DMS153 treated with DMSO at 0.1 percent for 48 hours (cell line): ENCODE results near the gene PIGU.
"Not testable (repeated sequence)": the region's sequence is repeated elsewhere in the genome, so short reads cannot be mapped to it uniquely, and the experiment has no call there.

ENCODE experiments used
- DNase-seq: peaks from one replicate; lab custom pipeline; 2025; ENCODE audit not compliant: unreplicated experiment; lab: John Stamatoyannopoulos, UW

Gene PIGU

DNA sequence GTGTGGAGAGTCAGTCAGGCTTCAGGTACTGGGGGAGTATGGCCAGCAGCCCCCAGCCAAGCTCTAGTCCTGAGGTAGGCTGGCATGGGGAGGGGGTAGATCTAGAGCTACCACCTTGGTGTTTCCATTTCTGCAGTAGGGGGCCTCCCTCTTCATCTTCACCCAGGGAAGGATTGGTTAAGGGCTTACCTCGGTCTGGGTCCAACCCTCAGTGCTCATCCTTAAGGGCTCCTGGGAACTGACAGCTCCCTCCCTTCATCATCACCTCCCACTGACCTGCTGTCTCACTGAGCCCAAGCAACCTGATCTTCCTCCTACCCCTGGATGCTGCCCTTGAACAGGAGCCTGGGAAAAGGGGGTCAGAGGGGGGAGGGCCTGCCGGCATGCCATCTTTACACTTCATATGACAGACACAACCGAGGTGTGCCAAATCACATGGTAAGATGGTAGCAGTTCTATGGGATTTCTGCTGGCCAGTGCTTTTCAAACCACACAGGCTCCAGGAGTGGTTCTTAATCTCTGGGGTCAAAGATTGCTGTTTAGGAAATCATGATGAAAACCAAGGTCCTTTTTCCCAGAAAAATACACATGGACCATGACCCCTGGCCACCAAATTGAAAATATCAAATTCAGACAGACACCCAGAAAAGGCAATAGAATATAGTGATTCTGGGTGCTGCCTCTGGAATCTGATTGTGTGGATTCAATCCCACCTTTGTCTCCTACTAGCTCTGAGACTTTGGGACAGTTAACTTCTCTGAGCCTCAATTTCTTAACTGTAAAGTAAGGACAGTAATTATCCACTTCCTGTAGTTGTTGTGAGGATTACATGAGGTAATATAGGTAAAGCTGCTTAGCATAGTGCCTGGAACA lies 30.3 kb upstream of the PIGU start:
- DNase-seq, result no peak

DNA sequence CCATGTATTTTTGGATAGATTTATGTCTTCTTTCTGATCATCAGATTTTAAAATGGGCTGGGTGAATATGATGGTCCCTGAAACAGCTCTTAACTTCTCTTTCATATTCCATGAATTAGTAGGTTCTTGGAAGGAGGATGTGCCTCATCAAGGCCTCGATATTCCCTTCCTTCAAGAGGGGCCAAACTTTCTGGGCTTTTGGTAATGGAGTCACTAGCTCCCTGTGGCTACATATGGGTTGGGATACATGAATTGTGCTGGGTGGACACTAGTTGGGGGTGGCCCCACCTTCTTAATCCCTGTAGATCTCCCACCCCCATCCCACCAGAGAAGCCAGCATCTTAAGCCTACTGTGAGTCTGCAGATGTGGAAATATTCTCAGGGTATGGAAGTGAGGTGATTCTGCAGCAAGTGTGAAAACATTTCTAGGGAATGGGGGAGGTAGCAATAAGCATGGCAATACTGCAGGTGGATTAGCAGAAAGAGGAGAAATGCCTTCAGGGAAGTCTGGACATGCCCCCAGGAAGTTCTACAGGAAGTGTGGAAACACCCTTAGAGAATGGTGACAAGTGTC lies 29.5 kb upstream of the PIGU start:
- DNase-seq, result no peak

DNA sequence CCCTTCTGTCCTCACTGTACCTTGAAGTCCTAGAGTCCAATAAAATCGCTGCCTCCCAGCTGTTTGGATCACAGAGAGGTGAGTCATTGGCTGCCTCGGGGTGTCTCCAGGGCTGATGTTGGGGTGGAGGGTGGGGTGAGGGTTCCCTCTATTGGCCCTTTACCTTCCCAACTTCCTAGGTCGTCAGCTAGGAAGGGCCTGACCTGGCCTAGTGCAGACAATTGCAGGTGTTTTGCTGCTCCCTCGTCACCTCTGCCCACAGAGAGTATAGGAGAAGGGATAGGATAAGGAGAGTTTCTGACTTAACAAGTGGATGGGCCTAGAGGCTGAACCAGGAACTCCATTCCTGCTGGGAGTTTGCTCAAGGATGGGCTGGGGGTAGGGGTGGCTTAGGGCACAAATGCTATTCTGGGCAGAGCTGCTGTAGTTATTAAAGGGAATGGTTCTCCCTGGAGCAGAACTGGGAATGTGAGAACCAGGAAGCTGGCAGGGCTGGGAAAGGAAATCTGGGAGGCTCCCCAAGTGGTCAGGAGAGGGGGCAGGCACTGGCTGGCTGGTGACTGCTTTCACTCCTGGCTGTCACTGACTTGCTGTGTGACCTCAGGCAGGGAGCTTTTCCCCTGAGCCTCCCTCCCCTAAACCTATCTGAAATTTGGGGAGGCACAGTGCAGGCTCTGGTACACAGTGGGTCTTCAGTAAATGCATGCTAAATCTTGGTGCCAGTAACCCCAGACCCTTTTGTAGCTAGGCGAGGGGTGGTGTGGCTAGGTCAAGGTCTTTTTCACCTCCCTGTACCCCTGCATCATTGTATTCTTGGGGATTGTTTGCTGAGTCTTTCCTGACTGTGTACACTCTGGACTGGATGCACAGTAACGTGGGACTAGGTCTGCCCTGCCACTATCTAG lies 28.8 kb upstream of the PIGU start:
- peak; percentile 15 for DNase-seq

DNA sequence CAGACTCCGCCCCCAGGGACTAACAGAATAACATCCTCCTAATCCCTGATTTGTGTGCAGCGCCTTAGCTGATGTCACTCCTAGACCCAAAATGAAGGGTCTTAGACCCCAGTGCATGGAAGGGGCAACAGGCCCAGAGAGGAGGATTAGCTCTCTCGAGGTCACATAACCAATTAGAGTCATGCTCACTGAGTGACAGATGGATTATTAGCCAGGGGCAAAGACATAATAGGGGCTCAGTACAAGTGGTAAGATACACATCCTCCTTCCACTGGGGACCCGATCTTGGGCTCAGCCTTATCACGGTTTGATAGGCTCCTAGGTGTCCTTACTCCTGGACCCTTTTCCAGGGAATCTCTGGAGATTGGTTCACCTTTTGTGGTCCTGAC lies 28.1 kb upstream of the PIGU start:
- DNase-seq, result no peak

DNA sequence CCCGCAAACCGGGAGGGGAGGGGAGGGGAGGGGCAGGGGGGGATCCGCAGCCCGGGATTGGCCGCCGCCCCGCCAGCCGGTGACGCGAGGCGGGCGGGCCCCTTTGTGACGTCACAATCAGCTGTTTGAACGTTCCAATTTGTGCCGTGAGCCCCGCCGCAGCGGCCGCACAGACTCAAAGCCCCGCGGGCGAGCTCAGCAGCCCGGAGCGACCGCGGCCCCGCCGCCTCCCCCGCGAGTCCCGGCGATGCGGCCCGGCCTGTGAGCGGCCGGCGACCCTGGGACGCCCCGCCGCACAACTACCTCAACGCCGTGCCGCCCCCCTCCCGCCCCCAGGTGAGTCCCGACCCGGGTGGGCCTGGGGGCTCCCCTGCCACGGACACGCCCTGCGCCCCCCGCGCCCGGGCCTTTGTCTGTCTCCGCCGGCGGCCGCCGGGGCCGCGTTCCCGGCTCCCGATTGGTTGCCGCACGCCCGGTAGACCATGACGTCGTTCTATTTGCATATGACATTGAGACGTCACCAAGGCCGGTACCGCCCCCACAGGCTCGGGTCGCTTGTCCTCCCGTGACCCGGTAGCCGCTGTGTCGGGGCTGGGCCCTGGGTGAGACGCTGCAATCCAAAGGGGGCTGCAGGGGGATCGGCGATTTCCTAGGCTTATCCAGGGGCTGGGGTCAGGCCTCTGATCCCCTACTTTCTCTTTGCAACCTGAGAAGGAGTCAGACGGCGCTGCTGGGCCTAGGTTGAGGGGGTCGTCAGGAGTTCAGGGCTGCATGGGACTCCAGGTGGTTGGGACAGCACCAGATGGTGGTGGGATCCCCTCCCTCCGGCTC lies 27.5 kb upstream of the PIGU start, which contains the start of gene TP53INP2:
TSS of gene TP53INP2 (plus strand) at position 168 of the 831 bp plus-strand sequence. CDS start 4,396 bp downstream, outside the sequence.
- DNase-seq, result peak; percentile 87

DNA sequence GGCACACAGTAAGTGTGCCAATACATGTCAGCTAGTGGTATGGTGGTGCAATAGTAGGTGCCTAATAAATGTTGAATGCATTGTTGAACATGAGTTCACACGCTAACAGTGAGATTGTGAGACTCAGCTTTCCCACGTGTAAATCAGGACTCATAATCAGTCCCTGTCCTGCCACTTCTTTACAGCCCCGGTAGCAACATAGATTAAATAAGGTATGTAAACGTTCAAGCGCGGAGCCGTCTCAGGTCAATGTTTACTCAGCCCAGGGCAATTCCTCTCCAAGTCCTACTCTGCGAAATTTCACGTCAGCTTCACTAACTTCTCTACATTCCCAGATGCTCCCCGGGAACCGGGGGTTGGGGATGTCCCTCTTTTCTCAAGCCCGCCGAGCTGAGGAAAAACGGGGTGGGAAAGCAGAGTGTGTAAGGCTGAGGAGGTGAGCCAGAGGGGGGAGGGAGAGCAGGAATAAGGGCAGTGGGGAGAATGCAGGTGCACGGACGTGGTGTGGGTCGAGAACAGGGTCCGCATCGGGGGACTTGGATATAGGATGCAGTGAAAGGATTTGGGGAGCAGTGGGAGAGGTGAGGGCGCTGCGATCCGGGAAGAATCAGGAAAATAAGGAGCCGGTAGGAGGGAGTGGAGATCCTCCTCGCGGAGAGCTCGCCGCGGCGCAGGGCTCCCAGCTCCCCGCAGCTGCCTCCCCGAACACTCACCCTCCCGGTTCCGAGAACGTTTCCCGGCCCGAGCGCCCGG lies 26.7 kb upstream of the PIGU start:
- DNase-seq, result no peak

DNA sequence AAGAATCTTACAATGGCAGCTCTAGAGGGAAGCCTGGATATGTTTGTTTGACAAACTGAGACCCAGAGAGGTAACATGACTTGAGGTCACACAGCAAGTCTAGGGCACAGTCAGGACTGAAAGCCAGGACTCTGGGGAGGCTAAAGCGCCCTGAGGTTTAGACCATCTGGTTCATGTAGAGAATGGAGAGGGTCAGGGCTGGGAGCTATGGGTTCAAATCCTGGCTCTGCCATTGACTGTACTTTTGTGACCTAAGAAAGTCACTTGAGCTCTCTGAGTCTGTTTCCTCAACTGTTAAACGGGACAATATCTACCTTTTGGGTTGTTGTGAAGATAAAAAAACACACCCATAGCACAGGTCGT lies 26.1 kb upstream of the PIGU start:
- DNase-seq, result no peak

DNA sequence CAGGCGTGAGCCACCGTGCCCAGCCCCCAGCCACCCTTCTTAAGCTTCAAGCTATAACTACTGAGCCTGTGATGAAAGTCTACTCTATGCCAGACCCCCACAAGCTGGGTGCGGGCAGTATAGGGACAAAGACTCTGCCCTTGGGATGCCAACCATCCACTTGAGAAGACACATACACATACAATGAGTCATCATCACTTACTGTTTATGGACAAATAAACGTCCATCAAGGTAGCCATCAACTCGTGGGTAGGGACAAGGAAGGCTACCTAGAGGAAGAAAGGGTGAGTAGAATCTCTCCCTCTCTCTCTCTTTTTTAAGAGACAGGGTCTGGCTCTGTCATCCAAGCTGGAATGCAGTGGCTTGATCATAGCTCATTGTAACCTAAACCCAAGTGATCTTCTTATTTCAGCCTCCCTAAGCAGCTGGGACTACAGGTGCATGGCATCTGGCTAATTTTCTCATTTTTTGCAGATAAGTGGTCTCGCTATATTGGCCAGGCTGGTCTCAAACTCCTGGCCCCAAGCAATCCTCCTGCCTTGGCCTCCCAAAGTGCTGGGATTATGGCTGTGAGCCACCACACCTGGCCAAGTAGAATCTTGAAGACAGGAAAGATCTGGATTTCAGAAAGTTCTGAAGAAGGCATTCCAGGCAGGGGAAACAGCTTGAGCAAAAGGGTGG lies 24.7 kb upstream of the PIGU start:
- no peak for DNase-seq

DNA sequence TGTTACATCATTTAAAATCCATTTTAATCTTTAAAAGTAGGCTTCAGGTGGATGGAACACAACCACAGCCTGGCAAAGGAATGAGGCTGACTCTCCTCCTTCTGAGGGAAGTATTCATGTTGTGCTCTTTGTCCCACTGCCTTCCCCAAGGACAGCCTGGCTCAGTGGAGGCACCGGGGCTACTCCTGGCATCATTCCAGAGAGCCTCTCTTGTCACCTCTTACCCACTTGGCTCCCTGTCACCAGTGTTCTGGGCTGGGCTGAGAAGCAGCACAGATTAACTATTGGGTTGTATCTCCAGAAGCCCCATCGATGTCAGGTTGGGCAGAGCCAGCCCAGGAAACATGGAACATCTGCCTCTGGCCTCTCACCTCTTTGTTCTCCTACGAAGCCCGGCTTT lies 16.5 kb upstream of the PIGU start:
- no peak for DNase-seq

DNA sequence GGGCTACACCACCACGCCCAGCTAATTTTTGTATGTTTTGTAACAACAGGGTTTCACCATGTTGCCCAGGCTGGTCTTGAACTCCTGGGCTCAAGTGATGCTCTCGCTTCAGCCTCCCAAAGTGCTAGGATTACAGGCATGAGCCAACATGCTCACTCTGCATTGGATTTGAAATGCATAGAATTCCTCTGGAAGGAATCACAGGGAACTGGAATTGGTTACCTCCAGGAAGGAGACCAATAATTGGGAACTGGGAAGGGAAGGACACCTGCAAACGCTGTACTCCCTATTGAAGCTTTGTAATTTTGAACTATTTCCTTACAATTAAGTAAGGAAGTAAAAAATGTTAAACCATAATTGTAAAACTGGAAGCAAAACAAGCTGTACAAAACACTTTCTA lies 14.9 kb upstream of the PIGU start:
- DNase-seq, result no peak

DNA sequence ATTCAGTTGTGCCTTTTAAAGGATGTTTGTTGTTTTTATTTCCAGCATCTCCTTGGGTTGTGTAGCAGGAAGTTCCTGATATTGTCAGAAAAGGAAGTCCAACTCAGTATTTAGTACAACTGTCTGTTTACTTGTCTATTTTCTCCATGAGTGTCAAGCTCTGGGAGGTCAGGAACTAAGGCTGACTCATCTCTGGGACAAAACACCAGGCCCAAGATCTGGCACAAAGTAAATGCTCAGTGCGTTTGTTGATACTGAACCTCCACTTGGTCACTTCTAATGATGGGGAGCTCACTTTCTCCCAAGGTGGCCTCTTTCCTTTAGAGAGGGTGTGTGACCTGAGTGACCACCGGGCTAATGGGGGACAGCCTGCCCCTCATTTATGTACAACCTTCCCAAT lies 12.6 kb upstream of the PIGU start:
- DNase-seq, result no peak

DNA sequence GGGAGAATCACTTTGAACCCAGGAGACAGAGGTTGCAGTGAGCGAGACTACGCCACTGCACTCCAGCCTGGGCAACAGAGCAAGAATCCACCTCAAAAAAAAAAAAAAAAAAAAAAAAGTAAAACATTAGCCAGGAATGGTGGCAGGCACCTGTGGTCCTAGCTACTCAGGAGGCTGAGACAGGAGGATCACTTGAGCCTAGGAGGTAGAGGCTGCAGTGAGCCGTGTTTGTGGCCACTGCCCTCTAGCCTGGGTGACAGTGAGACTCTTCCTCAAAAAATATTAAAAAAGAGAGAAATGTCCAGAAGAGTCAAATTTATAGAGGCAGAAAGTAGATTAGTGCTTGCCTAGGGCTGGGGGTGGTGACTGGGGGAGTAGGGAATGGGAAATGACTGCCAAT lies 6.8 kb upstream of the PIGU start:
- no peak for DNase-seq

DNA sequence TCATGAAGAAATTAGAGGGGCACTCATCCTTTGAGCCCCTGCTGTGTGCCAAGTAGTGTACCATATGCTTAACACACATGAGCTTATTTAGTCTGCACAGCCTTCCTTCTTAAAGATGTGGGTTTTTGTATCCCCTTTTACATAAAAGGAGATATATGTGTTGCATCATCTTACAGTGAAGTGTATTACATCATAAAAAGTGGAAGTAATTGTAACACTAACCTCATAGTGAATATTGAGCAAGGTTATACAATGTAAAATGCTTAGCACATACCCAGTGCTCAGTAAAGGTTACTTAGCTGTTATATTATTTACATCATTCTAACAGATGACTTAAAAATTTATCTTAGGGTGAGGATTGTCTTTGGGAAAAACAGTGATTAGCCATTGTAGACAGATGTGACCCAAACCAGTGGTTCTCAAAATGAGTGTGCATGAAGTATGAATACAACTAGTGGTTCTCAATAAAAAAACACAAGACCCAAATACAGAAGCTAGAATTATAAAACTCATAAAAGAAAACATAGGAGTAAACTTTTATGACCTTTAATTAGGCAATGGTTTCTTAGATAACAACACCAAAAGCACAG lies 3.8 kb upstream of the PIGU start:
- no peak for DNase-seq

DNA sequence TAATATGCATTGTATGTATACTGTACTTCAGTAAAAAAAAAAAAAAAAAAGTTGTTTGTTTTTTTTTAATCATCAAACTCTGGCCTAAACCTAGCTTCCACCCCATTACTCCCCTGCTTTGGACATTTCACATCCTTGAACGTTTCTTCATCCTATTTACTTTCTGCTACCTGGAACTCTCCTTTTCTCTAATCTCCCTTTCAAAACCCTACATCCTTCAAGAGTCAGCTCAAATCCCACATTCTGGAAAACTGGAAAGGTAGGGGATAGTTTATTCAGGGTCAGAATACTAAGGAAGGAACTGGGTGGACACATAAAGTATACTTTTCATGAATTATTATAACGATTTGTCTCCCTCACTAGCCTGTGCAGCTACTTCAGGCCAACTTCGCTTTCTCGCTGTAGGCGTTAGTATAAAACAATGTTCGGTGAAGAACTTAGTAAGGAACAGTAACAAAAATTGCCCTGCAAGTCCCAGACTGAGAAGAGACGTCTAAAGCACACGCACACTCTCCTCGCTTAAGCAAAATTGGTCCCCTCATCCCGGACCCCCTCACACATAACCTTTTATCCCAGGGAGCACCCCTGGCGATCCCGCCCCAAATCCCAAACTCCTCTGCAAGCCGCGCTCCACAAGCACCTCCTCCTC lies 775 bp downstream of the PIGU start:
- no peak for DNase-seq

DNA sequence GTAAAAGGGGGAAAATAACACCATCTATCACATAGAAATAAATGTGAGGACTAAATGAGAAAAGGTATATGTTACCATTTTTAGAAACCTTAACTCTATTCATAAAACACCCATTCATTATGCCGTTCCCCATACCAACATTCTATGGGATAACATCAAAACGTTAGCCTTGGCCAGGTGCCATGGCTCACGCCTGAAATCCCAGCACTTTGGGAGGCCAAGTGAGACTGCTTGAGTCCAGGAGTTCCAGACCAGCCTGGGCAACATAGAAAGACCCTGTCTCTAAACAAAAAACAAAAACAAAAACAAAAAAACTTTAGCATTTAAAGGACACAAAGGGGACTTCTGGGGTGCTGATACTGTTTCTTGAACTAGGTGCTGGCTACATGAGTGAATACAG lies 1.3 kb downstream of the PIGU start:
- no peak for DNase-seq

DNA sequence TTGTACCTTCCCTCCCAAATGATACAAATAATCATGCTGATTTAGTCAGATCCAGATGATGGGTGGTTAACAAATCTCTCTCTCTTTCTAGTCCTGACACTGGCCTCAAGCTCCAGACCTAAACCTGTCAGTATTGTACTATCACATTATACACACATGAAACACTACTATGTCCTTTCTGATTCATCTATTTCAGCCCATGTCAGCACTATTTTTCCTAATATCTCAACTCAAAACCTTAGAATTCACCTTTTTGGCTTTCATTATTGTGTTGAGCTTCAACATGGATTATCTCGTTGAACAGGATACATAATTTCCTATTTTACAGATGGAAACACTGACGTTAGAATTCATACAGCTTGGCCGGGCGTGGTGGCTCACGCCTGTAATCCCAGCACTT lies 3.5 kb downstream of the PIGU start:
- DNase-seq, result no peak

DNA sequence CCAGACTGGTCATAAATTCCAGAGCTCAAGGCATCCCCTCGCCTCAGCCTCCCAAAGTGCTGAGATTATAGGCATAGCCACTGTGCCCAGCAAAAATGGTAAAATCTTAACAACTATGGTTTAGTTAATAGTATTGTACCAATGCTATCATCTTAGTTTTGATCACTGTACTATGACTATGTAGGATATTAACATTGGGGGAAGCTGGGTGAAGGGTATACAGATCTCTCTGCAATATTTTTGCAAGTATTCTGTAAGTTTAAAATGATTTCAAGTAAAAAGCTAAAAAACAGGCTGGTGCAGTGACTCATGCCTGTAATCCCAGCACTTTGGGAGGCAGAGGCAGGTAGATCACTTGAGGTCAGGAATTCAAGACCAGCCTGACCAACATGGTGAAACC lies 7.8 kb downstream of the PIGU start:
- DNase-seq, result no peak

DNA sequence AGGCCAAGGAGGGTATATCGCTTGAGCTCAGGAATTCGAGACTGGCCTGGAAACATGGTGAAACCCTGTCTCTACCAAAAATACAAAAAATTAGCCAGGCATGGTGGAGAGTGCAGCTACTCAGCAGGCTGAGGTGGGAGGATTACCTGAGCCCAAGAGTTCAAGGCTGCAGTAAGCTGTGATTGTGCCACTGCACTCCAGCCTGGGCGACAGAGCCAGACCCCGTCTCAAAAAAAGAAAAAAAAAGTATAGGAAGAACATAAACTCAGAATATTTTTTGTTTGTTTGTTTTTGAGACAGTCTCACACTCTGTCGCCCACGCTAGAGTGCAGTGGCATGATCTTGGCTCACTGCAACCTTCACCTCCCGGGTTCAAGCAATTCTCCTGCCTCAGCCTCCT lies 12.1 kb downstream of the PIGU start:
- not testable (repeated sequence) for DNase-seq
